ENCODE results near the gene DNM3.
"Not testable (repeated sequence)": the region's sequence is repeated elsewhere in the genome, so short reads cannot be mapped to it uniquely, and the experiment has no call there.

DNM3 gene

GRCh38 chr1:172054172-172054571 lies 212.9 kb downstream of the DNM3 start:
- Histone ChIP-seq H3K9me3 (replicated peaks; ENCODE audit: insufficient read depth, low read length) (no peaks in the 10 kb centered on the region), H3K9me2 (replicated peaks; ENCODE audit: insufficient read depth, low read length) (no peaks in the 10 kb centered on the region), H4K20me1 (ENCODE audit: insufficient read depth, low read length) (no peaks in the 10 kb centered on the region), H3K27me3 (replicated peaks; ENCODE audit: insufficient read depth, low read length) (no peaks in the 10 kb centered on the region), H3K9ac (ENCODE audit: low read length) (no peak overlapping the region), H3F3A (ENCODE audit: insufficient read depth, low read length) (no peaks in the 10 kb centered on the region), H3K79me2 (ENCODE audit: low read length) (no peaks in the 10 kb centered on the region), H3K4me1 (ENCODE audit: low read length) (no peaks in the 10 kb centered on the region), H2AFZ (ENCODE audit: low read length) (no peak overlapping the region), H3K4me2 (ENCODE audit: low read depth, low read length) (no peak overlapping the region), H3K27ac (ENCODE audit: low read length) (no peak overlapping the region), H3K4me3 (ENCODE audit: low read length) (no peak overlapping the region), H3K36me3 (replicated peaks; ENCODE audit: insufficient read depth, low read length) (no peaks in the 10 kb centered on the region)
- TF ChIP-seq EZH2 (optimal IDR thresholded peaks at IDR 0.05; ENCODE audit: low read depth, low read length) (no peak), EZH2phosphoT487 (IDR thresholded peaks at IDR 0.05; ENCODE audit: low read length) (no peak), CTCF (IDR thresholded peaks at IDR 0.05; ENCODE audit: low read length) (no peak)
- no peak for DNase-seq

GRCh38 chr1:172055816-172056419 lies 214.6 kb downstream of the DNM3 start:
- H3K9me3 ChIP-seq (replicated peaks; ENCODE audit: insufficient read depth, low read length); H3K27ac ChIP-seq (ENCODE audit: low read length); H3K4me1 ChIP-seq (ENCODE audit: low read length); H3K4me3 ChIP-seq (ENCODE audit: low read length); H3K9ac ChIP-seq (ENCODE audit: low read length); H3K4me2 ChIP-seq (ENCODE audit: low read depth, low read length); H3F3A ChIP-seq (ENCODE audit: insufficient read depth, low read length); H3K79me2 ChIP-seq (ENCODE audit: low read length); H3K36me3 ChIP-seq (replicated peaks; ENCODE audit: insufficient read depth, low read length); H3K27me3 ChIP-seq (replicated peaks; ENCODE audit: insufficient read depth, low read length); H4K20me1 ChIP-seq (ENCODE audit: insufficient read depth, low read length); DNase-seq; H2AFZ ChIP-seq (ENCODE audit: low read length); H3K9me2 ChIP-seq (replicated peaks; ENCODE audit: insufficient read depth, low read length): not testable (repeated sequence)

DNA sequence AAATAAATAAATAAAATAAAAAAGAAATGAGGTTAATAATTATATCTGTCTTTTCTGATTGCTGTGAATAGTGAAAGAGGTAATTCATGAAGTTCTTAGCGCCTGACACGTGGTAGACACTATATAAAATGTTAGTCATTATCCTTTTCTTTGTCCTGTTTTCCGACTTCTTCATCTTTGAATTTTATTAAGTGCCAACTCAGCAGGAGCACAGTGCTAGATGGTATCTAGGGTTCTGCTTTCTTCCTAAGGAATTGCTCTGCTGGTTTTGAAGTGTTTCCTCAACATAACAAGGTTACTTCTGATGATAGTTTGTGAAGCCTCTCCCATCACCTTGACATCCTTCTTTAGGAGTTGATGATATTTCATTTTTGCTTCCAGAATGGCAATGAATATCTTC lies 227.0 kb downstream of the DNM3 start:
- Histone ChIP-seq H3K27ac (ENCODE audit: low read length) (no peak overlapping the region), H3K9ac (ENCODE audit: low read length) (no peak overlapping the region), H3K79me2 (ENCODE audit: low read length) (no peaks in the 10 kb centered on the region), H3K4me2 (ENCODE audit: low read depth, low read length) (no peak overlapping the region), H3K4me3 (ENCODE audit: low read length) (no peak overlapping the region), H3K36me3 (replicated peaks; ENCODE audit: insufficient read depth, low read length) (no peaks in the 10 kb centered on the region), H4K20me1 (ENCODE audit: insufficient read depth, low read length) (no peaks in the 10 kb centered on the region), H3K4me1 (ENCODE audit: low read length) (no peaks in the 10 kb centered on the region), H3K9me2 (replicated peaks; ENCODE audit: insufficient read depth, low read length) (no peaks in the 10 kb centered on the region), H3F3A (ENCODE audit: insufficient read depth, low read length) (no peaks in the 10 kb centered on the region), H3K9me3 (replicated peaks; ENCODE audit: insufficient read depth, low read length) (no peaks in the 10 kb centered on the region), H3K27me3 (replicated peaks; ENCODE audit: insufficient read depth, low read length) (no peaks in the 10 kb centered on the region), H2AFZ (ENCODE audit: low read length) (no peak overlapping the region)
- no peak for DNase-seq
- no peak for TF ChIP-seq EZH2 (optimal IDR thresholded peaks at IDR 0.05; ENCODE audit: low read depth, low read length)
- TF ChIP-seq CTCF (IDR thresholded peaks at IDR 0.05; ENCODE audit: low read length): no peak
- no peak for TF ChIP-seq EZH2phosphoT487 (IDR thresholded peaks at IDR 0.05; ENCODE audit: low read length)

- H3K4me2 ChIP-seq (ENCODE audit: low read depth, low read length): no peak overlapping the region
- H3K9ac ChIP-seq (ENCODE audit: low read length): no peak overlapping the region
- no peaks in the 10 kb centered on the region for H3K27me3 ChIP-seq (replicated peaks; ENCODE audit: insufficient read depth, low read length)
- no peak overlapping the region for H2AFZ ChIP-seq (ENCODE audit: low read length)
- H3K9me3 ChIP-seq (replicated peaks; ENCODE audit: insufficient read depth, low read length): no peaks in the 10 kb centered on the region
- no peaks in the 10 kb centered on the region for H3K9me2 ChIP-seq (replicated peaks; ENCODE audit: insufficient read depth, low read length)
- TF ChIP-seq EZH2phosphoT487 (IDR thresholded peaks at IDR 0.05; ENCODE audit: low read length) (no peak), CTCF (IDR thresholded peaks at IDR 0.05; ENCODE audit: low read length) (no peak), EZH2 (optimal IDR thresholded peaks at IDR 0.05; ENCODE audit: low read depth, low read length) (no peak)
- no peak overlapping the region for H3K4me3 ChIP-seq (ENCODE audit: low read length)
- DNase-seq: no peak
- no peak overlapping the region for H3K27ac ChIP-seq (ENCODE audit: low read length)
- H3K4me1 ChIP-seq (ENCODE audit: low read length): no peaks in the 10 kb centered on the region
- no peaks in the 10 kb centered on the region for H3F3A ChIP-seq (ENCODE audit: insufficient read depth, low read length)
- H3K79me2 ChIP-seq (ENCODE audit: low read length): no peaks in the 10 kb centered on the region
- no peaks in the 10 kb centered on the region for H3K36me3 ChIP-seq (replicated peaks; ENCODE audit: insufficient read depth, low read length)
- no peaks in the 10 kb centered on the region for H4K20me1 ChIP-seq (ENCODE audit: insufficient read depth, low read length)
Observed at GRCh38 chr1:172069051-172069450, 227.8 kb downstream of the DNM3 start.
